Liver (tissue), 9 donors: ENCODE results near the gene KCNQ1. TPM values are rescaled to one million over a fixed set of nuclear protein-coding genes. Genes with fewer than 3 reads are reported as not detected.

Source experiments
- DNase-seq: peaks from one replicate; pipeline ENCODE4 v3.0.0-alpha.2; 2017; ENCODE audit warnings: low spot score
- H3K27ac ChIP-seq, 2 donors: one replicate each; pipeline ENCODE4 v1.7.0; 2013; ENCODE audit warnings: inconsistent platforms in 2 of 2, low read length in 2 of 2, control low read depth in 1 of 2, low read depth in 1 of 2, mild to moderate bottlenecking in 1 of 2
- H3K27me3 ChIP-seq, 4 donors: one replicate each; pipeline versions ENCODE4 v1.6.1 to v1.7.0; 2013; ENCODE audit warnings: low read length in 3 of 4, inconsistent platforms in 1 of 4, mild to moderate bottlenecking in 1 of 4, moderate library complexity in 1 of 4; ENCODE audit not compliant: control insufficient read depth in 4 of 4, insufficient read depth in 4 of 4
- H3K36me3 ChIP-seq, 4 donors: one replicate each; pipeline versions ENCODE4 v1.6.1 to v1.7.0; 2013; ENCODE audit warnings: low read length in 3 of 4, mild to moderate bottlenecking in 3 of 4, low read depth in 1 of 4, moderate library complexity in 1 of 4; ENCODE audit not compliant: control insufficient read depth in 4 of 4, insufficient read depth in 3 of 4
- H3K4me1 ChIP-seq, 4 donors: one replicate each; pipeline versions ENCODE4 v1.6.1 to v1.7.0; 2013; ENCODE audit warnings: low read length in 3 of 4, mild to moderate bottlenecking in 3 of 4, moderate library complexity in 1 of 4; ENCODE audit not compliant: control insufficient read depth in 4 of 4, insufficient read depth in 4 of 4
- H3K4me3 ChIP-seq, 3 donors: one replicate each; pipeline versions ENCODE4 v1.6.1 to v1.7.0; 2013; ENCODE audit warnings: low read length in 3 of 3, control low read depth in 1 of 3, low read depth in 1 of 3, mild to moderate bottlenecking in 1 of 3
- H3K9ac ChIP-seq, 2 donors: one replicate each; pipeline ENCODE4 v1.7.0; 2013; ENCODE audit warnings: low read length in 2 of 2, mild to moderate bottlenecking in 2 of 2, moderate library complexity in 2 of 2, control low read depth in 1 of 2, low read depth in 1 of 2
- H3K9me3 ChIP-seq, 4 donors: one replicate each; pipeline versions ENCODE4 v1.6.1 to v1.7.0; 2013; ENCODE audit warnings: low read length in 3 of 4; ENCODE audit not compliant: control insufficient read depth in 4 of 4
- EGR1 ChIP-seq, 2 donors: IDR thresholded peaks; 2 replicates each; pipeline ENCODE4 v1.6.1; 2016 to 2018; ENCODE audit warnings: antibody characterized with exemption in 2 of 2, low read depth in 2 of 2
- FOXA1 ChIP-seq: IDR thresholded peaks from 2 replicates; pipeline ENCODE4 v1.6.1; 2016; ENCODE audit warnings: antibody characterized with exemption
- FOXA2 ChIP-seq: IDR thresholded peaks from 2 replicates; pipeline ENCODE4 v1.6.1; 2016; ENCODE audit warnings: antibody characterized with exemption
- GABPA ChIP-seq, 2 donors: IDR thresholded peaks in 1 of 2; conservative IDR thresholded peaks in 1 of 2; 2 replicates each; pipeline ENCODE4 v1.6.1; 2016; ENCODE audit warnings: antibody characterized with exemption in 2 of 2, mild to moderate bottlenecking in 1 of 2, moderate library complexity in 1 of 2
- HNF4A ChIP-seq, 2 donors: conservative IDR thresholded peaks; 2 replicates each; pipeline ENCODE4 v1.6.1; 2016; ENCODE audit warnings: antibody characterized with exemption in 2 of 2, mild to moderate bottlenecking in 2 of 2
- HNF4G ChIP-seq: IDR thresholded peaks from 2 replicates; pipeline ENCODE4 v1.6.1; 2016; ENCODE audit warnings: antibody characterized with exemption
- JUND ChIP-seq, 2 donors: IDR thresholded peaks; 2 replicates each; pipeline ENCODE4 v1.6.1; 2016; ENCODE audit warnings: antibody characterized with exemption in 2 of 2
- NR2F2 ChIP-seq: IDR thresholded peaks from 2 replicates; pipeline ENCODE4 v1.6.1; 2016; ENCODE audit warnings: antibody characterized with exemption
- RAD21 ChIP-seq, 2 donors: IDR thresholded peaks; 2 replicates each; pipeline ENCODE4 v1.6.1; 2016; ENCODE audit warnings: antibody characterized with exemption in 2 of 2, mild to moderate bottlenecking in 2 of 2
- RXRA ChIP-seq, 2 donors: IDR thresholded peaks; 2 replicates each; pipeline ENCODE4 v1.6.1; 2017 to 2018; ENCODE audit warnings: antibody characterized with exemption in 2 of 2, mild to moderate bottlenecking in 1 of 2
- SP1 ChIP-seq: IDR thresholded peaks from 2 replicates; pipeline ENCODE4 v1.6.1; 2018; ENCODE audit warnings: antibody characterized with exemption, mild to moderate bottlenecking
- TAF1 ChIP-seq: conservative IDR thresholded peaks from 2 replicates; pipeline ENCODE4 v1.6.1; 2016; ENCODE audit warnings: antibody characterized with exemption, mild to moderate bottlenecking
- YY1 ChIP-seq: IDR thresholded peaks from 2 replicates; pipeline ENCODE4 v1.6.1; 2016; ENCODE audit warnings: antibody characterized with exemption, mild to moderate bottlenecking
- WGBS: extraction: QIAGEN DNeasy Blood & Tissue Kit; methylation state at CpG from one replicate; pipeline ENCODE4 v1.1.7; 2013; 5-methylcytosine and 5-hydroxymethylcytosine counted together
- polyA plus RNA-seq, 2 donors: library from polyadenylated mRNA; stranded (reverse) in 1 of 2; unstranded in 1 of 2; fragments of 200-250 nt in 1 of 2; fragments of >200 nt in 1 of 2; fragmentation: Nextera tagmentation in 1 of 2; extraction: Ambion mirVana in 1 of 2; gene quantifications; one replicate each; pipeline versions ENCODE4 v1.2.1 to v1.2.3, GENCODE V29; 2013 to 2015
- total RNA-seq, 2 donors: library from RNA; depleted of rRNA; stranded (reverse); fragments of >200 nt; gene quantifications; one replicate each; pipeline ENCODE4 v1.2.3, GENCODE V29; 2014
- TF ChIP-seq, protein P1 (sequence below): IDR thresholded peaks from 2 replicates; pipeline ENCODE4 v1.6.1; 2016; ENCODE audit warnings: antibody characterized with exemption
- TF ChIP-seq, protein P2 (sequence below): IDR thresholded peaks from 2 replicates; pipeline ENCODE4 v1.6.1; 2016; ENCODE audit warnings: antibody characterized with exemption
- TF ChIP-seq, protein P3 (sequence below): IDR thresholded peaks from 2 replicates; pipeline ENCODE4 v1.6.1; 2016; ENCODE audit warnings: antibody characterized with exemption, mild to moderate bottlenecking
- TF ChIP-seq, protein P4 (sequence below): fragments of 150-350 bp; IDR thresholded peaks from 2 replicates; pipeline ENCODE4 v1.5.1; 2017; ENCODE audit warnings: improper control_type of control experiment, low read depth, low read length; ENCODE audit not compliant: missing input control
- TF ChIP-seq, protein P5 (sequence below): IDR thresholded peaks from 2 replicates; pipeline ENCODE4 v1.6.1; 2016; ENCODE audit warnings: antibody characterized with exemption
- donor health status: healthy.
- donor health status: healthy.
- donor health status: healthy.
- donor health status: healthy.
- donor health status: healthy.

The KCNQ1 gene
- total and polyA plus RNA-seq, 4 donors, result 0.31 to 2.2 (median 1.5) TPM

DNA sequence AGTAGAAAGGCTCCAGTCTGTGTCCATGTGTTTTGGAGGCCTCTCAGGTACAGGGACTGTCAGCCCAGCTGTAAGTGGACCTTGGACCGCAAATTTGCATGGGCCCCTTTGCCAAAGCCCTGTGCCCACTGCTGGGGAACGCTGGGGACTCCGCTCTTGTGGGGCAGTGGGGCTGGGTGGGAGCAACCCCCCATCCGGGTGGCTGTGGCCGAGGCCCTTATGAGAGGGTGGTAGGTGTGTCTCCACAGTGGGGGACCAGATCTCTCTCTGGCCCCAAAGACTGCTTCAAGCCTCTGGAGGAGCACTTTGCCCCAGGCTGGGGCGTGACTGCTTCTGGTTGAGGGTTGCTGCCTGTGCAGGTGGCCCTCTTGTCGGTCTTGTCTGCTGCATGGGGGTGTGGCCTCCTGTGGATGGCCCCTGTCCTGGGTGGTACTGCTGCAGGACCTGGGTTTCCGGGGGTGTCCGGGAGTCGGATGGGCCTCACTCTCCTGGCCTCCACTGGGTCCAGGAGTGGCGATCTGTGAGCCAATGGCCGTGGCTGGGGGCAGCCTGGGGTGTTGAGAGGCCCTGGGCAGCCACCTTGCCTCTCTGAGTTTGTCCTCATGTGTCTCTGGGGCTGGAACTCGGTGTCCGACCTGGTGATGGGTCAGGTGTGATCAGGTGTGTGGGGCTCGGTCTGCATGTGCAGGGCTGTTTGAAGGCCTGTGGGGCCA lies 15.9 kb downstream of the KCNQ1 start:
- Histone ChIP-seq H3K27ac (no peak overlapping the region), H3K4me3 (no peak overlapping the region)
- TF ChIP-seq, protein P1, sequence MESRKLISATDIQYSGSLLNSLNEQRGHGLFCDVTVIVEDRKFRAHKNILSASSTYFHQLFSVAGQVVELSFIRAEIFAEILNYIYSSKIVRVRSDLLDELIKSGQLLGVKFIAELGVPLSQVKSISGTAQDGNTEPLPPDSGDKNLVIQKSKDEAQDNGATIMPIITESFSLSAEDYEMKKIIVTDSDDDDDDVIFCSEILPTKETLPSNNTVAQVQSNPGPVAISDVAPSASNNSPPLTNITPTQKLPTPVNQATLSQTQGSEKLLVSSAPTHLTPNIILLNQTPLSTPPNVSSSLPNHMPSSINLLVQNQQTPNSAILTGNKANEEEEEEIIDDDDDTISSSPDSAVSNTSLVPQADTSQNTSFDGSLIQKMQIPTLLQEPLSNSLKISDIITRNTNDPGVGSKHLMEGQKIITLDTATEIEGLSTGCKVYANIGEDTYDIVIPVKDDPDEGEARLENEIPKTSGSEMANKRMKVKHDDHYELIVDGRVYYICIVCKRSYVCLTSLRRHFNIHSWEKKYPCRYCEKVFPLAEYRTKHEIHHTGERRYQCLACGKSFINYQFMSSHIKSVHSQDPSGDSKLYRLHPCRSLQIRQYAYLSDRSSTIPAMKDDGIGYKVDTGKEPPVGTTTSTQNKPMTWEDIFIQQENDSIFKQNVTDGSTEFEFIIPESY, result no peak
- no peak for TF ChIP-seq FOXA2
- no peak for TF ChIP-seq SP1
- TF ChIP-seq YY1, result no peak
- TF ChIP-seq EGR1 (IDR thresholded peaks at IDR 0.05; ENCODE audit: low read depth in 2 of 2), result no peak
- TF ChIP-seq, protein P2, sequence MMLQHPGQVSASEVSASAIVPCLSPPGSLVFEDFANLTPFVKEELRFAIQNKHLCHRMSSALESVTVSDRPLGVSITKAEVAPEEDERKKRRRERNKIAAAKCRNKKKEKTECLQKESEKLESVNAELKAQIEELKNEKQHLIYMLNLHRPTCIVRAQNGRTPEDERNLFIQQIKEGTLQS, result no peak
- no peak for TF ChIP-seq GABPA (IDR thresholded peaks at IDR 0.05 in 1 of 2, conservative IDR thresholded peaks at IDR 0.05 in 1 of 2)
- TF ChIP-seq TAF1, result no peak
- TF ChIP-seq, protein P3, sequence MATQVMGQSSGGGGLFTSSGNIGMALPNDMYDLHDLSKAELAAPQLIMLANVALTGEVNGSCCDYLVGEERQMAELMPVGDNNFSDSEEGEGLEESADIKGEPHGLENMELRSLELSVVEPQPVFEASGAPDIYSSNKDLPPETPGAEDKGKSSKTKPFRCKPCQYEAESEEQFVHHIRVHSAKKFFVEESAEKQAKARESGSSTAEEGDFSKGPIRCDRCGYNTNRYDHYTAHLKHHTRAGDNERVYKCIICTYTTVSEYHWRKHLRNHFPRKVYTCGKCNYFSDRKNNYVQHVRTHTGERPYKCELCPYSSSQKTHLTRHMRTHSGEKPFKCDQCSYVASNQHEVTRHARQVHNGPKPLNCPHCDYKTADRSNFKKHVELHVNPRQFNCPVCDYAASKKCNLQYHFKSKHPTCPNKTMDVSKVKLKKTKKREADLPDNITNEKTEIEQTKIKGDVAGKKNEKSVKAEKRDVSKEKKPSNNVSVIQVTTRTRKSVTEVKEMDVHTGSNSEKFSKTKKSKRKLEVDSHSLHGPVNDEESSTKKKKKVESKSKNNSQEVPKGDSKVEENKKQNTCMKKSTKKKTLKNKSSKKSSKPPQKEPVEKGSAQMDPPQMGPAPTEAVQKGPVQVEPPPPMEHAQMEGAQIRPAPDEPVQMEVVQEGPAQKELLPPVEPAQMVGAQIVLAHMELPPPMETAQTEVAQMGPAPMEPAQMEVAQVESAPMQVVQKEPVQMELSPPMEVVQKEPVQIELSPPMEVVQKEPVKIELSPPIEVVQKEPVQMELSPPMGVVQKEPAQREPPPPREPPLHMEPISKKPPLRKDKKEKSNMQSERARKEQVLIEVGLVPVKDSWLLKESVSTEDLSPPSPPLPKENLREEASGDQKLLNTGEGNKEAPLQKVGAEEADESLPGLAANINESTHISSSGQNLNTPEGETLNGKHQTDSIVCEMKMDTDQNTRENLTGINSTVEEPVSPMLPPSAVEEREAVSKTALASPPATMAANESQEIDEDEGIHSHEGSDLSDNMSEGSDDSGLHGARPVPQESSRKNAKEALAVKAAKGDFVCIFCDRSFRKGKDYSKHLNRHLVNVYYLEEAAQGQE, result no peak
- TF ChIP-seq RXRA (IDR thresholded peaks at IDR 0.05), result no peak

DNA sequence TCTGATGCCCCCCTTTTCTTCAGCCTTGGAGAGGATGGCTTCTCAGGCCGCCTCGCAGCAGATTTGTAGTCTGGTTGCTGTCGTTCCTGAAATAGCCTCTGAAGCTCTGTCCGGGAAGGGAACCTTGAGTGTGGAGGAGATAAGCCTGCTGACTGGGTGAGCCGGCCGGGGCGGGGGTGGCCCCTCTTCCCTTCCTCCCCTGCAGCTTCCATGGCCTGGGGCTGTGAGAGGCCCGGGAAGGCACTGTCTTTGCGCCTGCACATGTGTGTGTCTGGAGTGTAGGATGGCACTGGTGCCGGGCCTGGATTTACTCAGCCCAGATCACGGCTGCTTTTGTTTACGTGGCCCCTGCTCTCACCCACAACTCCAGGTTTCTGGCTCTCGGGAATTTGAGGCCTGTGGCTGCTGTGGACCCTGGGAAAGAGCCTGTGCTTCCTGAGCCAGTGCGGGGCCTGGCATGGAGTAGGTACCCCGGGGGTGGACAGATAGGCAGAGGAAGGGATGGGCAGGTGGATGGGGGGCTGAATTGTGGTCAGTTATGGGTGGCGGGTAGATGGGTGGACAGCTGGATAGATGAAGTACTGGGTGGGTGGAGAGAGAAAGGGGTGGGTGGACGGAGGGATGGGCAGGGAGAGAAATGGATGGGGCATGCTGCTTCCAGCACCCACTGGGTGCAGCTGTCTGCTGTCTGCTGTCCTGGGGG lies 16.6 kb downstream of the KCNQ1 start:
- H3K36me3 ChIP-seq, result no peaks in the 10 kb centered on the region
- H3K9me3 ChIP-seq, result no peaks in the 10 kb centered on the region
- no peak for DNase-seq
- H3K9ac ChIP-seq, result no peak overlapping the region
- no peaks in the 10 kb centered on the region for H3K27me3 ChIP-seq
- 87% methylated on average over 17 of the region's 17 CpGs for WGBS
- H3K4me1 ChIP-seq, result no peaks in the 10 kb centered on the region
- H3K4me3 ChIP-seq, result no peak overlapping the region
- no peak overlapping the region for H3K27ac ChIP-seq
- TF ChIP-seq, protein P2, result no peak
- no peak for TF ChIP-seq GABPA (IDR thresholded peaks at IDR 0.05 in 1 of 2, conservative IDR thresholded peaks at IDR 0.05 in 1 of 2)
- no peak for TF ChIP-seq NR2F2
- TF ChIP-seq EGR1 (IDR thresholded peaks at IDR 0.05; ENCODE audit: low read depth in 2 of 2), result no peak
- TF ChIP-seq JUND (IDR thresholded peaks at IDR 0.05), result no peak
- no peak for TF ChIP-seq FOXA1
- TF ChIP-seq YY1, result no peak
- no peak for TF ChIP-seq RAD21 (IDR thresholded peaks at IDR 0.05)
- TF ChIP-seq HNF4A (conservative IDR thresholded peaks at IDR 0.05), result no peak
- TF ChIP-seq, protein P1, result no peak
- no peak for TF ChIP-seq TAF1
- TF ChIP-seq, protein P4, sequence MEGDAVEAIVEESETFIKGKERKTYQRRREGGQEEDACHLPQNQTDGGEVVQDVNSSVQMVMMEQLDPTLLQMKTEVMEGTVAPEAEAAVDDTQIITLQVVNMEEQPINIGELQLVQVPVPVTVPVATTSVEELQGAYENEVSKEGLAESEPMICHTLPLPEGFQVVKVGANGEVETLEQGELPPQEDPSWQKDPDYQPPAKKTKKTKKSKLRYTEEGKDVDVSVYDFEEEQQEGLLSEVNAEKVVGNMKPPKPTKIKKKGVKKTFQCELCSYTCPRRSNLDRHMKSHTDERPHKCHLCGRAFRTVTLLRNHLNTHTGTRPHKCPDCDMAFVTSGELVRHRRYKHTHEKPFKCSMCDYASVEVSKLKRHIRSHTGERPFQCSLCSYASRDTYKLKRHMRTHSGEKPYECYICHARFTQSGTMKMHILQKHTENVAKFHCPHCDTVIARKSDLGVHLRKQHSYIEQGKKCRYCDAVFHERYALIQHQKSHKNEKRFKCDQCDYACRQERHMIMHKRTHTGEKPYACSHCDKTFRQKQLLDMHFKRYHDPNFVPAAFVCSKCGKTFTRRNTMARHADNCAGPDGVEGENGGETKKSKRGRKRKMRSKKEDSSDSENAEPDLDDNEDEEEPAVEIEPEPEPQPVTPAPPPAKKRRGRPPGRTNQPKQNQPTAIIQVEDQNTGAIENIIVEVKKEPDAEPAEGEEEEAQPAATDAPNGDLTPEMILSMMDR, result no peak
- TF ChIP-seq HNF4G, result no peak
- TF ChIP-seq, protein P5, sequence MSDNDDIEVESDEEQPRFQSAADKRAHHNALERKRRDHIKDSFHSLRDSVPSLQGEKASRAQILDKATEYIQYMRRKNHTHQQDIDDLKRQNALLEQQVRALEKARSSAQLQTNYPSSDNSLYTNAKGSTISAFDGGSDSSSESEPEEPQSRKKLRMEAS, result no peak
- no peak for TF ChIP-seq FOXA2
- no peak for TF ChIP-seq RXRA (IDR thresholded peaks at IDR 0.05)
- no peak for TF ChIP-seq SP1

More for the DNA sequence above, 15.9 kb downstream of the KCNQ1 start:
- Histone ChIP-seq H3K27me3 (no peaks in the 10 kb centered on the region), H3K9ac (no peak overlapping the region), H3K4me1 (no peaks in the 10 kb centered on the region), H3K36me3 (no peaks in the 10 kb centered on the region), H3K9me3 (no peaks in the 10 kb centered on the region)
- 85% methylated on average over 15 of the region's 15 CpGs for WGBS
- DNase-seq, result no peak
